ENCODE data around the gene ORC2.

DNA sequence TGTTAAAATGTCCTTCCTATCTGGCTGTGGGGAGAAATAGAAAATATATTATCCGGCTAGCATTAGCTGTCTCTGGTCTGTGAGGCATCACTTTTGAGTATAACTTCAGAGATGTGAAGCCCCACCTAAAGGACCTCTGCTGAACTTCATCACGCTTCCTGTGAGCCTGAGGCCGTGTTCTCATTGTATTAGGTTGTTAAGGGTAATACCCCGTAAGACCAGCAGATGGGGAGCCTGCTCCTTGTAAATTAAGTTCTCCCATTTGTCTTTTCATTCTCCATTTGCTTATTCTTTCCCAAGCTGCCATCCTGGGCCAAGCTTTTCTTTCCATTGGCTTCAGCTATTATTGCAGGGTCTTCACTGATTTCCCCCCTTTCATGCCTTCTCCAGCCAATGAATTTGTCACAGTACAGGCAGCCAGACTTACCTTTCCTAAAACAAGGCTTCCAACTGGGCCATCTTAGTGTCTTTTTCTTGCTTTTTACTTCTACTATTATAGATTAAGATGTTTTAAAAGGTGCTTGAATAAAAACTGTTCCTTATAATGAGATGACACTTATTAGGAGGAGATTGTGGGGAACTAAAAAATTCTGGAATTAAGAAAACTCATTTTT, 61.9 kb downstream of the ORC2 start:
- TF ChIP-seq EZH2 (IDR thresholded peaks at IDR 0.05; ENCODE audit: low read length, missing control alignments): no peak
- TF ChIP-seq, protein P1, sequence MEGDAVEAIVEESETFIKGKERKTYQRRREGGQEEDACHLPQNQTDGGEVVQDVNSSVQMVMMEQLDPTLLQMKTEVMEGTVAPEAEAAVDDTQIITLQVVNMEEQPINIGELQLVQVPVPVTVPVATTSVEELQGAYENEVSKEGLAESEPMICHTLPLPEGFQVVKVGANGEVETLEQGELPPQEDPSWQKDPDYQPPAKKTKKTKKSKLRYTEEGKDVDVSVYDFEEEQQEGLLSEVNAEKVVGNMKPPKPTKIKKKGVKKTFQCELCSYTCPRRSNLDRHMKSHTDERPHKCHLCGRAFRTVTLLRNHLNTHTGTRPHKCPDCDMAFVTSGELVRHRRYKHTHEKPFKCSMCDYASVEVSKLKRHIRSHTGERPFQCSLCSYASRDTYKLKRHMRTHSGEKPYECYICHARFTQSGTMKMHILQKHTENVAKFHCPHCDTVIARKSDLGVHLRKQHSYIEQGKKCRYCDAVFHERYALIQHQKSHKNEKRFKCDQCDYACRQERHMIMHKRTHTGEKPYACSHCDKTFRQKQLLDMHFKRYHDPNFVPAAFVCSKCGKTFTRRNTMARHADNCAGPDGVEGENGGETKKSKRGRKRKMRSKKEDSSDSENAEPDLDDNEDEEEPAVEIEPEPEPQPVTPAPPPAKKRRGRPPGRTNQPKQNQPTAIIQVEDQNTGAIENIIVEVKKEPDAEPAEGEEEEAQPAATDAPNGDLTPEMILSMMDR (conservative IDR thresholded peaks at IDR 0.05 in 1 of 2, IDR thresholded peaks at IDR 0.05 in 1 of 2; ENCODE audit: low read depth in 1 of 2, low read length in 2 of 2): peak; percentile 86 to 87
